Pancreas (tissue), 10 donors: ENCODE measurements around the gene CLN6. TPM values are rescaled to one million over a fixed set of nuclear protein-coding genes. Genes with fewer than 3 reads are reported as not detected.
A peak's percentile ranks its signal among the peaks of the same experiment; 100 is the strongest.
"Not testable (repeated sequence)": the region's sequence is repeated elsewhere in the genome, so short reads cannot be mapped to it uniquely, and the experiment has no call there.

Source experiments
- ATAC-seq, 4 donors: fragments of 200-7000 bp; cut with Tn5 transposase; one replicate each; pipeline versions ENCODE4 v1.8.0 to v1.9.1; 2020; ENCODE audit warnings: mild to moderate bottlenecking in 4 of 4, moderate library complexity in 4 of 4
- DNase-seq, 6 donors: peaks; one replicate each; pipeline ENCODE4 v3.0.0-alpha.2; 2020
- FAIRE-seq: peaks from 2 replicates; lab custom pipeline; 2012; peaks lifted over from hg19 to GRCh38; lab: Jason Lieb, UNC
- H3K27ac ChIP-seq, 4 donors: fragments of 200-600 bp; sonication (generic); 1 replicate in 3 of 4; 2 replicates in 1 of 4; pipeline versions ENCODE4 v1.5.0 to v1.8.0; 2020
- H3K27me3 ChIP-seq, 4 donors: fragments of 200-600 bp; one replicate each; pipeline ENCODE4 v1.8.0; 2021
- H3K36me3 ChIP-seq, 3 donors: fragments of 200-600 bp; sonication (generic) in 1 of 3; one replicate each; pipeline versions ENCODE4 v1.5.0 to v1.8.0; 2020 to 2021
- H3K4me1 ChIP-seq, 3 donors: fragments of 200-600 bp; one replicate each; pipeline ENCODE4 v1.8.0; 2021
- H3K4me3 ChIP-seq, 4 donors: fragments of 200-600 bp; sonication (generic) in 2 of 4; one replicate each; pipeline versions ENCODE4 v1.5.0 to v1.8.0; 2020 to 2021
- H3K9me3 ChIP-seq, 4 donors: fragments of 200-600 bp; one replicate each; pipeline ENCODE4 v1.8.0; 2021
- CTCF ChIP-seq, 4 donors: fragments of 200-600 bp; sonication (generic) in 3 of 4; IDR thresholded peaks; one replicate each; pipeline versions ENCODE4 v1.5.0 to v1.8.0; 2021; ENCODE audit warnings: antibody characterized with exemption in 4 of 4
- WGBS, 2 donors: extraction: QIAGEN DNeasy Blood & Tissue Kit; methylation state at CpG; one replicate each; pipeline ENCODE4 v1.1.7; 2013; 5-methylcytosine and 5-hydroxymethylcytosine counted together
- intact Hi-C, 3 donors: fragments of 100-400 bp; cut with DNase I; formaldehyde crosslinking; loops; one replicate each; pipeline versions ENCODE4 v1.11.1 to v1.14.2; 2022
- polyA plus RNA-seq, 2 donors: library from polyadenylated mRNA; stranded (reverse); fragments of 200-250 nt; gene quantifications; one replicate each; pipeline ENCODE4 v1.2.3, GENCODE V29; 2013
- total RNA-seq, 6 donors: library from RNA; stranded (reverse); fragmentation: NEBNext Ultra II Directional in 4 of 6; extraction: Animal tissue kit (Norgen Biotek cat#: 25700) in 4 of 6; gene quantifications; one replicate each; pipeline versions ENCODE4 v1.2.1 to v1.2.4, GENCODE V29; 2021 to 2023
- donor health status: healthy with polysubstance abuse.
- donor health status: DM: no; HTN: no; CAD: no; lungs with moderate emphysema.
- donor health status: DM: no; HTN: no; CAD: no.
- donor health status: control.
- donor health status: control.
- donor health status: Bipolar disorder and iron deficiency.
- donor health status: DM: yes; HTN: yes; CAD: no.
- donor health status: DM: no; HTN: no; CAD: no.
- donor health status: DM: no; HTN: no; CAD: no.
- donor health status: DM: yes; HTN: yes; CAD: no.

Gene CLN6
- total and polyA plus RNA-seq, 8 donors = 10.6 to 23.3 (median 13.6) TPM

- Histone ChIP-seq H3K4me3 (no peak overlapping the region), H3K36me3 (no peaks in the 10 kb centered on the region), H3K9me3 (no peaks in the 10 kb centered on the region), H3K4me1 (no peaks in the 10 kb centered on the region), H3K27ac (no peak overlapping the region), H3K27me3 (no peaks in the 10 kb centered on the region)
- WGBS, 2 donors = 77 to 85% methylated on average over 6 of the region's 6 CpGs
- no peak for FAIRE-seq
- TF ChIP-seq CTCF (IDR thresholded peaks at IDR 0.05) = no peak
- peak in 1 of 4 donors; percentile 11 for ATAC-seq
- no peak for DNase-seq
- intact Hi-C loops = no loop called here
Measured at GRCh38 chr15:68214838-68215254, 14.7 kb downstream of the CLN6 start.

GRCh38 chr15:68213991-68214837 is 15.3 kb downstream of the CLN6 start:
- FAIRE-seq = no peak
- 94% methylated on average over 17 of the region's 17 CpGs for WGBS, 2 donors
- no peaks in the 10 kb centered on the region for H3K4me1 ChIP-seq
- no peak for ATAC-seq
- DNase-seq = peak in 1 of 6 donors; percentile 21
- no peak for TF ChIP-seq CTCF (IDR thresholded peaks at IDR 0.05)
- intact Hi-C loops = no loop called here
- no peaks in the 10 kb centered on the region for H3K9me3 ChIP-seq
- H3K4me3 ChIP-seq = no peak overlapping the region
- no peak overlapping the region for H3K27ac ChIP-seq
- H3K36me3 ChIP-seq = no peaks in the 10 kb centered on the region
- no peaks in the 10 kb centered on the region for H3K27me3 ChIP-seq

- H3K27me3 ChIP-seq, H3K4me3 ChIP-seq, H3K27ac ChIP-seq, ATAC-seq, H3K9me3 ChIP-seq, FAIRE-seq, H3K36me3 ChIP-seq, intact Hi-C loops, H3K4me1 ChIP-seq: not testable (repeated sequence)
- 94 to 95% methylated on average over 6 of the region's 6 CpGs for WGBS, 2 donors
- DNase-seq = peak in 1 of 6 donors; percentile 31
Measured at GRCh38 chr15:68213491-68213845, 16.1 kb downstream of the CLN6 start.

GRCh38 chr15:68211656-68212320 is 17.7 kb downstream of the CLN6 start:
- DNase-seq (peak in 1 of 6 donors; percentile 35), FAIRE-seq (no peak), ATAC-seq (no peak)
- 91 to 94% methylated on average over 14 of the region's 14 CpGs for WGBS, 2 donors
- Histone ChIP-seq H3K36me3 (no peaks in the 10 kb centered on the region), H3K27me3 (no peaks in the 10 kb centered on the region), H3K4me3 (no peak overlapping the region), H3K27ac (no peak overlapping the region), H3K4me1 (no peaks in the 10 kb centered on the region), H3K9me3 (no peaks in the 10 kb centered on the region)
- intact Hi-C loops = no loop called here
- TF ChIP-seq CTCF (IDR thresholded peaks at IDR 0.05) = no peak

GRCh38 chr15:68210821-68211655 is 18.5 kb downstream of the CLN6 start:
- ATAC-seq (peak; percentile 71 to 82 (median 78)), DNase-seq (peak in 4 of 6 donors; percentile 43 to 81 (median 66)), FAIRE-seq (no peak)
- Histone ChIP-seq H3K36me3 (no peaks in the 10 kb centered on the region), H3K27ac (no peak overlapping the region), H3K4me1 (no peaks in the 10 kb centered on the region), H3K9me3 (no peaks in the 10 kb centered on the region), H3K27me3 (no peaks in the 10 kb centered on the region), H3K4me3 (no peak overlapping the region)
- intact Hi-C loops = no loop called here
- WGBS, 2 donors = 44 to 48% methylated on average over 23 of the region's 23 CpGs
- peak; percentile 68 to 81 (median 77) for TF ChIP-seq CTCF (IDR thresholded peaks at IDR 0.05)
